ENCODE data around the gene SLMAP. TPM values are rescaled to one million over a fixed set of nuclear protein-coding genes. Genes with fewer than 3 reads are reported as not detected.

SLMAP gene
- polyA plus RNA-seq, 2 of the 4 experiments (the other 2 are of a cell fraction): 15.2 to 33.1 TPM

DNA sequence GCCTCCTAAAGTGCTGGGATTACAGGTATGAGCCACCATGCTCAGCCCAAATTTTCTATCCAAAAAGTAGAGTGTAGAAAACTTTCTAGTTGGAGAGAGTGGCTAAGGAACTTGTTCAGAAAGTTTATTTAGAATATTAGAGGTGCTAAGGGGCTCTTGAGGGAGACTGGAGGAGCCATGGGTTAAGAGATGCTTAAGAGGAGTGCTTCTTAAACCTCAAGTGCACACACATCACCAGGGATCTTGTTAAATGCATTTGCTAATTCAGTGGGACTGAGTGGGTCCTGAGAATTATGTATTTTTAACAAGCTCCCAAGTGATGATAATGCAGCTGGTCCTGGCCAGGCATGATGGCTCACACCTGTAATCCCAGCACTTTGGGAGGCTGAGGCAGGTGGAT, 29.7 kb upstream of the SLMAP start:
- H3K4me3 ChIP-seq: no peak overlapping the region
- ATAC-seq (no peak), FAIRE-seq (no peak), DNase-seq (ENCODE audit: low read depth in 1 of 2, low spot score in 1 of 2) (no peak)
- ChIA-PET CTCF (no interaction called here), POLR2A (no interaction called here)
- TF ChIP-seq NFE2L2 (conservative IDR thresholded peaks at IDR 0.05; ENCODE audit: low read length): no peak
- no peak overlapping the region for H3K4me2 ChIP-seq
- no peak overlapping the region for H3K27ac ChIP-seq
- H3K9me3 ChIP-seq: no peaks in the 10 kb centered on the region
- no peaks in the 10 kb centered on the region for H3K4me1 ChIP-seq

DNA sequence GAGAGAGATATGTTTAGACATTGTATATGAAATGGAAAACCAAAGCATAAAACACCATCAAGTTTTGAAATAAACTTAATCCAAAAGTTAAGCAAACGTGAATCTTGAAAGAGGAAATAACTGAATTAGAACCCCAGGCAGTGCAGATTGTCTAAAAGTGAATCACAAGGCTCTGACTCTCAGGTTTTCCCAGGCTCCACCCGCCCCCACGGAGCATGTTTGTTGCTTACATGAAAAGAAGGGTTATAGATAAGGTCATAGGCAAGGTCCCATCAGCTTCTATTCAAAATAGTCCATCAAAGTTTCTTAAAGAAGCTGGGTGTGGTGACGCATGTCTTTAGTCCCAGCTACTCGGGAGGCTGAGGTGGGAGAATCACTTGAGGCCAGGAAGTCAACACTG, 29.0 kb upstream of the SLMAP start:
- FAIRE-seq (no peak), ATAC-seq (no peak), DNase-seq (ENCODE audit: low read depth in 1 of 2, low spot score in 1 of 2) (no peak)
- Histone ChIP-seq H3K4me2 (no peak overlapping the region), H3K4me3 (no peak overlapping the region), H3K27ac (no peak overlapping the region), H3K9me3 (no peaks in the 10 kb centered on the region), H3K4me1 (no peaks in the 10 kb centered on the region)
- 71% methylated on average over 5 of the region's 5 CpGs for WGBS (ENCODE audit: missing lambda C conversion rate)
- ChIA-PET CTCF (no interaction called here), POLR2A (no interaction called here)
- TF ChIP-seq, protein P1, sequence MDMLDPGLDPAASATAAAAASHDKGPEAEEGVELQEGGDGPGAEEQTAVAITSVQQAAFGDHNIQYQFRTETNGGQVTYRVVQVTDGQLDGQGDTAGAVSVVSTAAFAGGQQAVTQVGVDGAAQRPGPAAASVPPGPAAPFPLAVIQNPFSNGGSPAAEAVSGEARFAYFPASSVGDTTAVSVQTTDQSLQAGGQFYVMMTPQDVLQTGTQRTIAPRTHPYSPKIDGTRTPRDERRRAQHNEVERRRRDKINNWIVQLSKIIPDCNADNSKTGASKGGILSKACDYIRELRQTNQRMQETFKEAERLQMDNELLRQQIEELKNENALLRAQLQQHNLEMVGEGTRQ (IDR thresholded peaks at IDR 0.05): no peak
- TF ChIP-seq SREBF2 (IDR thresholded peaks at IDR 0.05) (no peak), RARB (CRISPR knock-in tag; IDR thresholded peaks at IDR 0.05) (no peak), NFE2L2 (conservative IDR thresholded peaks at IDR 0.05; ENCODE audit: low read length) (no peak), KDM1A (IDR thresholded peaks at IDR 0.05; ENCODE audit: low read depth) (no peak), ZC3H11A (IDR thresholded peaks at IDR 0.05) (no peak), NPAS2 (CRISPR knock-in tag; IDR thresholded peaks at IDR 0.05; ENCODE audit: borderline replicate concordance) (no peak), JUN (IDR thresholded peaks at IDR 0.05) (no peak), BHLHE40 (IDR thresholded peaks at IDR 0.05; ENCODE audit: low read depth, low read length) (no peak), EHMT2 (IDR thresholded peaks at IDR 0.05; ENCODE audit: low read depth) (no peak), HOXB5 (CRISPR knock-in tag; IDR thresholded peaks at IDR 0.05) (no peak), MAFK (IDR thresholded peaks at IDR 0.05; ENCODE audit: partially characterized antibody) (no peak), NR3C1 (IDR thresholded peaks at IDR 0.05) (no peak), JUNB (IDR thresholded peaks at IDR 0.05) (no peak)
- TF ChIP-seq, protein P2, sequence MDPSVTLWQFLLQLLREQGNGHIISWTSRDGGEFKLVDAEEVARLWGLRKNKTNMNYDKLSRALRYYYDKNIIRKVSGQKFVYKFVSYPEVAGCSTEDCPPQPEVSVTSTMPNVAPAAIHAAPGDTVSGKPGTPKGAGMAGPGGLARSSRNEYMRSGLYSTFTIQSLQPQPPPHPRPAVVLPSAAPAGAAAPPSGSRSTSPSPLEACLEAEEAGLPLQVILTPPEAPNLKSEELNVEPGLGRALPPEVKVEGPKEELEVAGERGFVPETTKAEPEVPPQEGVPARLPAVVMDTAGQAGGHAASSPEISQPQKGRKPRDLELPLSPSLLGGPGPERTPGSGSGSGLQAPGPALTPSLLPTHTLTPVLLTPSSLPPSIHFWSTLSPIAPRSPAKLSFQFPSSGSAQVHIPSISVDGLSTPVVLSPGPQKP (IDR thresholded peaks at IDR 0.05; ENCODE audit: low read depth, low read length): no peak
- TF ChIP-seq, protein P3, sequence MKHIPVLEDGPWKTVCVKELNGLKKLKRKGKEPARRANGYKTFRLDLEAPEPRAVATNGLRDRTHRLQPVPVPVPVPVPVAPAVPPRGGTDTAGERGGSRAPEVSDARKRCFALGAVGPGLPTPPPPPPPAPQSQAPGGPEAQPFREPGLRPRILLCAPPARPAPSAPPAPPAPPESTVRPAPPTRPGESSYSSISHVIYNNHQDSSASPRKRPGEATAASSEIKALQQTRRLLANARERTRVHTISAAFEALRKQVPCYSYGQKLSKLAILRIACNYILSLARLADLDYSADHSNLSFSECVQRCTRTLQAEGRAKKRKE (CRISPR knock-in tag; IDR thresholded peaks at IDR 0.05; ENCODE audit: low read depth): no peak
- TF ChIP-seq, protein P4, sequence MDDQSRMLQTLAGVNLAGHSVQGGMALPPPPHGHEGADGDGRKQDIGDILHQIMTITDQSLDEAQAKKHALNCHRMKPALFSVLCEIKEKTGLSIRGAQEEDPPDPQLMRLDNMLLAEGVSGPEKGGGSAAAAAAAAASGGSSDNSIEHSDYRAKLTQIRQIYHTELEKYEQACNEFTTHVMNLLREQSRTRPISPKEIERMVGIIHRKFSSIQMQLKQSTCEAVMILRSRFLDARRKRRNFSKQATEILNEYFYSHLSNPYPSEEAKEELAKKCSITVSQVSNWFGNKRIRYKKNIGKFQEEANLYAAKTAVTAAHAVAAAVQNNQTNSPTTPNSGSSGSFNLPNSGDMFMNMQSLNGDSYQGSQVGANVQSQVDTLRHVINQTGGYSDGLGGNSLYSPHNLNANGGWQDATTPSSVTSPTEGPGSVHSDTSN (IDR thresholded peaks at IDR 0.05): no peak
- TF ChIP-seq, protein P5, sequence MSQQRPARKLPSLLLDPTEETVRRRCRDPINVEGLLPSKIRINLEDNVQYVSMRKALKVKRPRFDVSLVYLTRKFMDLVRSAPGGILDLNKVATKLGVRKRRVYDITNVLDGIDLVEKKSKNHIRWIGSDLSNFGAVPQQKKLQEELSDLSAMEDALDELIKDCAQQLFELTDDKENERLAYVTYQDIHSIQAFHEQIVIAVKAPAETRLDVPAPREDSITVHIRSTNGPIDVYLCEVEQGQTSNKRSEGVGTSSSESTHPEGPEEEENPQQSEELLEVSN (IDR thresholded peaks at IDR 0.05; ENCODE audit: borderline replicate concordance, low read depth): no peak

DNA sequence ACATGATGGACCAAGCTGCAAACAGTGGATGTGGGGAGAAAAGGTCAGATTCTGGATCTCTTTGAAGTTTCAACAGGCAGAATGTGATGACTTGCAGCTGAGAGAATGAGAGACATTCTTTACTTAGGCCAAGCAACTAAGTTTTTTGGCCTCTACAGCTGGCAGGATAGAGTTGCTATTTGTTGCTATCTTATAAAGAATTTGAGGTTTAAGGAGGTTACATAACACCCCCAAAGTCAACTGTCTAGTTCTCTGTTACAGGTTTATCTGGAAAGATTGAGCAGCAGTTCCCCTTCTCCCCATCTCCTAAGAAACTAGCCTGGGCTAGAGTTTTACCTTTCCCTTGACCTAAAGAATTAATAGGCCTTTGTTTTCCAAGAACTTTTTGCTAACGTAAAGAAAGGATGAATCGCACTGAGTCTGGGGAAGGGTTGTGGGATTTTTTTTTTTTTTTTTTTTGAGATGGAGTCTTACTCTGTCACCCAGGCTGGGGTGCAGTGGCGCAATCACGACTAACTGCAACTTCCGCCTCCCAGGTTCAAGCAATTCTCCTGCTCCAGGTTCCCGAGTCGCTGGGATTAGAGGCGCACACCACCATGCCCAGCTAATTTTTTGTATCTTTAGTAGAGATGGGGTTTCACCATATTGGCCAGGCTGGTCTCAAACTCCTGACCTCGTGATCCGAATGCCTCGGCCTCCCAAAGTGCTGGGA, 26.6 kb upstream of the SLMAP start:
- H3K27ac ChIP-seq: no peak overlapping the region
- CTCF ChIA-PET: no interaction called here
- H3K4me3 ChIP-seq: no peak overlapping the region
- no peaks in the 10 kb centered on the region for H3K9me3 ChIP-seq
- H3K4me2 ChIP-seq: no peak overlapping the region
- ATAC-seq (no peak), FAIRE-seq (no peak), DNase-seq (ENCODE audit: low read depth in 1 of 2, low spot score in 1 of 2) (no peak)
- WGBS (ENCODE audit: missing lambda C conversion rate): 94% methylated on average over 10 of the region's 11 CpGs
- TF ChIP-seq RCOR1 (IDR thresholded peaks at IDR 0.05; ENCODE audit: low read depth, low read length): no peak
- TF ChIP-seq, protein P6, sequence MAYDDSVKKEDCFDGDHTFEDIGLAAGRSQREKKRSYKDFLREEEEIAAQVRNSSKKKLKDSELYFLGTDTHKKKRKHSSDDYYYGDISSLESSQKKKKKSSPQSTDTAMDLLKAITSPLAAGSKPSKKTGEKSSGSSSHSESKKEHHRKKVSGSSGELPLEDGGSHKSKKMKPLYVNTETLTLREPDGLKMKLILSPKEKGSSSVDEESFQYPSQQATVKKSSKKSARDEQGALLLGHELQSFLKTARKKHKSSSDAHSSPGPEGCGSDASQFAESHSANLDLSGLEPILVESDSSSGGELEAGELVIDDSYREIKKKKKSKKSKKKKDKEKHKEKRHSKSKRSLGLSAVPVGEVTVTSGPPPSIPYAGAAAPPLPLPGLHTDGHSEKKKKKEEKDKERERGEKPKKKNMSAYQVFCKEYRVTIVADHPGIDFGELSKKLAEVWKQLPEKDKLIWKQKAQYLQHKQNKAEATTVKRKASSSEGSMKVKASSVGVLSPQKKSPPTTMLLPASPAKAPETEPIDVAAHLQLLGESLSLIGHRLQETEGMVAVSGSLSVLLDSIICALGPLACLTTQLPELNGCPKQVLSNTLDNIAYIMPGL (CRISPR knock-in tag; IDR thresholded peaks at IDR 0.05; ENCODE audit: borderline replicate concordance): no peak
- TF ChIP-seq, protein P5 (IDR thresholded peaks at IDR 0.05; ENCODE audit: borderline replicate concordance, low read depth): no peak
- TF ChIP-seq FOSB (CRISPR knock-in tag; IDR thresholded peaks at IDR 0.05): no peak
- no peak for TF ChIP-seq ZC3H11A (IDR thresholded peaks at IDR 0.05)
- TF ChIP-seq HOXB13 (CRISPR knock-in tag; IDR thresholded peaks at IDR 0.05; ENCODE audit: low read depth): no peak
- TF ChIP-seq CBX2 (IDR thresholded peaks at IDR 0.05; ENCODE audit: borderline replicate concordance, low read depth): no peak
- no peak for TF ChIP-seq NFE2L2 (conservative IDR thresholded peaks at IDR 0.05; ENCODE audit: low read length)
- POLR2A ChIA-PET: no interaction called here
- no peaks in the 10 kb centered on the region for H3K4me1 ChIP-seq
